IMR-90 (cell line): Measurements from ENCODE around the gene RPS19BP1. TPM values are rescaled to one million over a fixed set of nuclear protein-coding genes. Genes with fewer than 3 reads are reported as not detected.

ENCODE experiments used
- ATAC-seq: fragments of 200-7000 bp; cut with Tn5 transposase; 2 replicates; pipeline ENCODE4 v1.9.1; 2020; ENCODE audit warnings: low read depth, mild to moderate bottlenecking, moderate library complexity
- BruUV-seq: library from RNA; stranded (reverse); fragments of 400-500 nt; replicated peaks from 2 replicates; lab custom pipeline; 2021; lab: Mats Ljungman, UMichigan
- CTCF ChIA-PET: fragments of 300-600 bp; formaldehyde crosslinking; extraction: SDS; loops from one replicate; lab custom pipeline; 2021; ENCODE audit warnings: antibody characterized with exemption; lab: Yijun Ruan, JAX
- POLR2A ChIA-PET: fragments of 300-600 bp; sonication (Branson Sonifier 250); formaldehyde crosslinking; loops from one replicate; lab custom pipeline; 2022; ENCODE audit warnings: antibody characterized with exemption; ENCODE audit not compliant: unreplicated experiment; lab: Charles Lee
- DNase-seq: peaks from one replicate; pipeline ENCODE4 v3.0.0; 2013
- H2AFZ ChIP-seq: replicated peaks from 2 replicates; pipeline ENCODE3; 2013; ENCODE audit warnings: low read length, mild to moderate bottlenecking; ENCODE audit not compliant: poor library complexity
- H2AK5ac ChIP-seq: 2 replicates; pipeline ENCODE4 v1.6.1; 2013; ENCODE audit warnings: low read depth, low read length, inconsistent platforms
- H2AK9ac ChIP-seq: replicated peaks from 2 replicates; pipeline ENCODE3; 2013; ENCODE audit warnings: mild to moderate bottlenecking, low read depth, low read length, moderate library complexity; ENCODE audit not compliant: poor library complexity
- H2BK120ac ChIP-seq: 2 replicates; pipeline ENCODE4 v1.6.1; 2013; ENCODE audit warnings: low read depth, low read length, inconsistent platforms
- H2BK15ac ChIP-seq: 3 replicates; pipeline ENCODE4 v1.6.1; 2013; ENCODE audit warnings: low read depth, low read length, inconsistent platforms
- H2BK20ac ChIP-seq: 2 replicates; pipeline ENCODE4 v1.6.1; 2013; ENCODE audit warnings: low read depth, mild to moderate bottlenecking, inconsistent platforms, low read length, moderate library complexity
- H2BK5ac ChIP-seq: 2 replicates; pipeline ENCODE4 v1.6.1; 2013; ENCODE audit warnings: mild to moderate bottlenecking, low read depth, low read length, inconsistent platforms; ENCODE audit not compliant: poor library complexity, severe bottlenecking
- H3K14ac ChIP-seq: replicated peaks from 2 replicates; pipeline ENCODE4 v1.6.1; 2013; ENCODE audit warnings: low read depth, low read length, inconsistent platforms
- H3K18ac ChIP-seq: 2 replicates; pipeline ENCODE4 v1.6.1; 2013; ENCODE audit warnings: low read depth, low read length, control low read depth
- H3K23ac ChIP-seq: 2 replicates; pipeline ENCODE4 v1.6.1; 2013; ENCODE audit warnings: low read depth, low read length, inconsistent platforms
- H3K27ac ChIP-seq: 2 replicates; pipeline ENCODE4 v1.5.1; 2013; ENCODE audit warnings: mild to moderate bottlenecking, control low read depth, low read length; ENCODE audit not compliant: insufficient read depth
- H3K27me3 ChIP-seq: 2 replicates; pipeline ENCODE4 v1.6.1; 2013; ENCODE audit warnings: low read length; ENCODE audit not compliant: control insufficient read depth, insufficient read depth
- H3K36me3 ChIP-seq: 2 replicates; pipeline ENCODE4 v1.6.1; 2013; ENCODE audit warnings: low read length, mixed read lengths; ENCODE audit not compliant: control insufficient read depth, insufficient read depth
- H3K4ac ChIP-seq: 2 replicates; pipeline ENCODE4 v1.6.1; 2013; ENCODE audit warnings: low read depth, low read length, inconsistent platforms
- H3K4me1 ChIP-seq: 2 replicates; pipeline ENCODE4 v1.6.1; 2013; ENCODE audit warnings: low read length, mixed read lengths; ENCODE audit not compliant: control insufficient read depth, insufficient read depth
- H3K4me2 ChIP-seq: 2 replicates; pipeline ENCODE4 v1.6.1; 2013; ENCODE audit warnings: low read depth, mild to moderate bottlenecking, control low read depth, low read length, moderate library complexity
- H3K4me3 ChIP-seq: 2 replicates; pipeline ENCODE4 v1.5.1; 2013; ENCODE audit warnings: low read depth, mild to moderate bottlenecking, control low read depth, low read length, moderate library complexity; ENCODE audit not compliant: insufficient read depth
- H3K56ac ChIP-seq: 2 replicates; pipeline ENCODE4 v1.6.1; 2013; ENCODE audit warnings: low read length, inconsistent platforms; ENCODE audit not compliant: insufficient read depth; ENCODE audit errors: extremely low read depth
- H3K79me1 ChIP-seq, 2 experiments: 2 replicates each; pipeline ENCODE4 v1.6.1; 2013; ENCODE audit warnings: low read length in 2 of 2, inconsistent platforms in 1 of 2, low read depth in 1 of 2
- H3K9ac ChIP-seq: 2 replicates; pipeline ENCODE4 v1.6.1; 2013; ENCODE audit warnings: low read depth, low read length, control low read depth
- H3K9me1 ChIP-seq: 2 replicates; pipeline ENCODE4 v1.6.1; 2013; ENCODE audit warnings: low read length, inconsistent platforms; ENCODE audit not compliant: insufficient read depth
- H3K9me3 ChIP-seq: 2 replicates; pipeline ENCODE4 v1.6.1; 2013; ENCODE audit warnings: low read length; ENCODE audit not compliant: control insufficient read depth, insufficient read depth
- H4K20me1 ChIP-seq: 2 replicates; pipeline ENCODE4 v1.6.1; 2013; ENCODE audit warnings: low read length, inconsistent platforms; ENCODE audit not compliant: insufficient read depth
- H4K5ac ChIP-seq: 2 replicates; pipeline ENCODE4 v1.6.1; 2013; ENCODE audit warnings: mild to moderate bottlenecking, low read depth, low read length, control low read depth
- H4K8ac ChIP-seq, 2 experiments: 2 replicates each; pipeline ENCODE4 v1.6.1; 2013; ENCODE audit warnings: low read depth in 2 of 2, low read length in 2 of 2, control low read depth in 1 of 2, inconsistent platforms in 1 of 2
- H4K91ac ChIP-seq: 2 replicates; pipeline ENCODE4 v1.6.1; 2013; ENCODE audit warnings: low read depth, low read length, inconsistent platforms; ENCODE audit not compliant: insufficient read depth
- CEBPB ChIP-seq: IDR thresholded peaks from 2 replicates; pipeline ENCODE4 v1.6.1; 2012; ENCODE audit warnings: low read depth, low read length, improper control_type of control experiment
- CTCF ChIP-seq: conservative IDR thresholded peaks from 2 replicates; pipeline ENCODE4 v1.5.1; 2012; ENCODE audit warnings: mild to moderate bottlenecking, low read depth, low read length, improper control_type of control experiment
- ELK1 ChIP-seq: fragments of 150-350 bp; IDR thresholded peaks from 2 replicates; pipeline ENCODE4 v1.6.1; 2016; ENCODE audit warnings: low read depth, mild to moderate bottlenecking, low read length, moderate library complexity, borderline replicate concordance
- POLR2A ChIP-seq: IDR thresholded peaks from 2 replicates; pipeline ENCODE4 v1.6.1; 2012; ENCODE audit warnings: mild to moderate bottlenecking, low read depth, low read length
- RAD21 ChIP-seq: IDR thresholded peaks from 2 replicates; pipeline ENCODE4 v1.6.1; 2012; ENCODE audit warnings: low read length, improper control_type of control experiment
- RFX5 ChIP-seq: IDR thresholded peaks from 2 replicates; pipeline ENCODE4 v1.8.0; 2012; ENCODE audit warnings: low read depth, mild to moderate bottlenecking, low read length, moderate library complexity
- USF2 ChIP-seq: fragments of 150-350 bp; IDR thresholded peaks from 2 replicates; pipeline ENCODE4 v1.6.1; 2017; ENCODE audit warnings: mild to moderate bottlenecking, antibody characterized with exemption, low read length, low read depth
- WGBS, 2 experiments: methylation state at CpG; one replicate each; pipeline versions ENCODE4 v1.1.5 to v1.1.7; 2013; ENCODE audit warnings: missing lambda C conversion rate in 2 of 2; ENCODE audit not compliant: insufficient read length in 1 of 2; ENCODE audit errors: extremely low coverage in 2 of 2; 5-methylcytosine and 5-hydroxymethylcytosine counted together
- dilution Hi-C: fragments of 300-500 bp; cut with HindIII; formaldehyde crosslinking; loops from one replicate; pipeline ENCODE4 v1.14.3; 2018; ENCODE audit warnings: low sequenced_read_pairs; ENCODE audit not compliant: unreplicated experiment
- in situ Hi-C: fragments of 300-500 bp; cut with MboI; formaldehyde crosslinking; loops from 3 replicates; pipeline ENCODE4 v1.14.3; 2019; ENCODE audit warnings: low sequenced_read_pairs, inconsistent platforms, mixed read lengths
- intact Hi-C: fragments of 100-400 bp; cut with micrococcal nuclease; formaldehyde crosslinking; loops from 2 replicates; pipeline ENCODE4 v1.10.0; 2022
- polyA plus RNA-seq, 3 experiments: library from polyadenylated mRNA; depleted of rRNA; stranded (reverse); fragments of >200 nt; gene quantifications; 2 replicates each; pipeline ENCODE4 v1.2.3, GENCODE V29; 2012; ENCODE audit warnings: low replicate concordance in 1 of 3
- total RNA-seq: library from RNA; depleted of rRNA; stranded (reverse); fragments of >200 nt; gene quantifications from 2 replicates; pipeline ENCODE4 v1.2.3, GENCODE V29; 2012

RPS19BP1 gene
- total and polyA plus RNA-seq, 2 of the 4 experiments (the other 2 are of a cell fraction), result 33.0 to 95.4 TPM

GRCh38 chr22:39577900-39578299 is 45.4 kb upstream of the RPS19BP1 start:
- WGBS, 2 experiments, result 60% methylated on average over 1 of the region's 7 CpGs; no CpG with 5 or more reads in 1 of the 2 experiments
- Histone ChIP-seq H3K79me1 (no peaks in the 10 kb centered on the region), H4K8ac (no peak overlapping the region), H3K9ac (no peak overlapping the region), H2BK20ac (no peak overlapping the region), H3K4me3 (no peak overlapping the region), H3K23ac (no peak overlapping the region), H3K4me1 (peaks cover 7% of the 10 kb centered on the region), H3K9me3 (peaks cover 3% of the 10 kb centered on the region; the same call in 1 of the 2 replicates), H3K36me3 (no peaks in the 10 kb centered on the region), H2AK5ac (no peak overlapping the region), H4K91ac (no peak overlapping the region), H2BK5ac (no peak overlapping the region), H3K27me3 (peaks cover 35% of the 10 kb centered on the region), H4K20me1 (peaks cover 3% of the 10 kb centered on the region; the same call in 1 of the 2 replicates), H2BK120ac (no peak overlapping the region), H2AK9ac (no peak overlapping the region), H2AFZ (no peak overlapping the region), H3K9me1 (peaks cover 15% of the 10 kb centered on the region), H3K14ac (no peak overlapping the region), H3K4me2 (no peak overlapping the region), H3K56ac (no peak overlapping the region), H3K18ac (no peak overlapping the region), H2BK15ac (no peak overlapping the region), H3K4ac (no peak overlapping the region), H3K27ac (no peak overlapping the region), H4K5ac (no peak overlapping the region)
- TF ChIP-seq USF2 (no peak), RFX5 (no peak), POLR2A (no peak), ELK1 (no peak), CTCF (no peak), RAD21 (no peak), CEBPB (no peak)
- ATAC-seq (no peak), DNase-seq (no peak)
- intact Hi-C loops, result no loop called here
- POLR2A ChIA-PET, result no interaction called here
- CTCF ChIA-PET, result interaction anchor here (0.6 kb wide), 1 partner anchor 7 kb away, joined by 4 read pairs; the partner anchor contains the start of gene CACNA1I
- no TSS peak for BruUV-seq
- dilution Hi-C loops, result no loop called here
- in situ Hi-C loops, result no loop called here
